NOMO-1 (cell line): ENCODE data around the gene LEMD3.

Source experiments
- DNase-seq, 2 experiments: peaks; one replicate each; lab custom pipeline; 2025; ENCODE audit not compliant: unreplicated experiment in 2 of 2; lab: John Stamatoyannopoulos, UW

Gene LEMD3

GRCh38 chr12:65204886-65205525, 35.6 kb downstream of the LEMD3 start:
- DNase-seq = no peak

GRCh38 chr12:65205886-65206285, 36.5 kb downstream of the LEMD3 start:
- DNase-seq = no peak

DNA sequence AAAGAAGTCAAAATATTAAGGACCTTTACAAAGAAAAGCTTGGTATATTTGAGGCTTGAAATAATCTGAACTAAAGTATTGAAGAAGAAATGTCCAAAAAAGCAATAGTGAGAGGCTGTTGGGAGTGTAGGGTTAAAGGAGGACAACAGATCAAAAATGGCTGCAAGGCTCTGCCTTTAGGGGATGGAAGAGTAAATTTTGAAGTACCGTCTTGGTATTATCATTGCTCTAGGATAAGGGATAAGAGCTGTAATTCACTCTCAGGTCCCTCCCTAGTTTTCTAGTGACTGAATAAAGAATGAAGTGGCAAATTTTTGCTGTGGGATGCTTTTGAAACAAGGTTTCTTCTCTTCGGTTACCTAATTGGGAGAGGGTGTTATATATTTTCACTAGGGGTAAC, 38.7 kb downstream of the LEMD3 start:
- no peak for DNase-seq

DNA sequence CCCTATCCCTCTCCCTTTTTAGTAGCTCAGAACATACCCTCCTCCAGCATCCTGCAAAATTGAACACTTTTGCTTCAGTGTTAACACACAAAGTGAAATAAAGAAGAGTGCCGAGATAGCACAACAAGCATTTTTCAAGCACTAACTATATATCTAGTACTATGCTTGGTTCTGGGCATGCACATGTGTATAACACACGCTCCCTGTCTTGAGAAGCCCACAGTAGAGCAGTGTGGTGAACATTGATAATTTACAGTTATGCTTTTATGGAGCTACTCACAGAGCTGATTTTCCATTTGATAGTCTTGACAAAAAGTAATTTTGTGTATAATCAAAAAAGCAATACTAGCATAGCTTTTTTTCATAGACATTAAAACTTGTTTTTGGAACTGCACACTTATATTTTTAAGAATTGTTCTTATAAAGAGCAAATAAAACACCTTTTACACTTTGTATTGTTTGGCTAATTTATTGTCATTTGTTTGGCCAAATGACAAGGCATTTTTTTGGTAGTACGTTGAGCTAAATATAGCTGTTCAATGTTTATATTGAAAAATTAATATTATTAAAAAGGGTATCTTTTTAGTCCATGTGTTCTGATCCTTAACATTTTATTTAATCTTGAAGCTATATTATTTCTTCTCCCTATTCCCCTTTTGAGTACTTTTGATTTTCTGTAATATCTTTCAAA, 39.7 kb downstream of the LEMD3 start:
- DNase-seq = no peak

GRCh38 chr12:65209655-65210043, 40.3 kb downstream of the LEMD3 start:
- peak in 1 of 2 experiments; percentile 74 for DNase-seq

GRCh38 chr12:65217086-65217485, 47.7 kb downstream of the LEMD3 start:
- DNase-seq = no peak

- DNase-seq = no peak
These were observed 51.4 kb downstream of the LEMD3 start for GRCh38 chr12:65220761-65221160.

GRCh38 chr12:65229441-65229840, 60.1 kb downstream of the LEMD3 start:
- DNase-seq = no peak

- DNase-seq = peak in 1 of 2 experiments; percentile 36
These were observed 63.2 kb downstream of the LEMD3 start for GRCh38 chr12:65232476-65233077.

- DNase-seq = no peak
These were observed 67.8 kb downstream of the LEMD3 start for GRCh38 chr12:65237153-65237552.

DNA sequence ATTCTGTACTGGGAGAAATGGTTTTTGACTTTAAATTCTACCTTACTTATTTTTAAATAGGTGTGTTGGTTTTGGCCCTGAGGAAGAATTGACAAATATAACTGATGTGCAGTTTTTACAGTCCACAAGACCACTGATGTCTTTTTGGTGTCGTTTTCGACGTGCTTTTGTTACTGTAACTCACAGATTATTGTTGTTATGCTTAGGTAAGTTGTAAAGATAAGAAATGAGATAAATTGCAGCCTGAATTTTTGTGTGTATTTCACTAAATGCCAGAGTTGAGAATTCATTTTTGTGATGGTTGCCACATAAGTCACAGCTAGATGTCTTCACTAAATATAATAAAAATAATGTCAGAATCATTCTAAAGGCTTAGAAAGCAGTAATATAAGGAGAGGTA, 69.2 kb downstream of the LEMD3 start:
- no peak for DNase-seq

GRCh38 chr12:65248656-65249633, 79.6 kb downstream of the LEMD3 start:
- no peak for DNase-seq

GRCh38 chr12:65252515-65252914, 83.1 kb downstream of the LEMD3 start:
- DNase-seq = no peak

DNA sequence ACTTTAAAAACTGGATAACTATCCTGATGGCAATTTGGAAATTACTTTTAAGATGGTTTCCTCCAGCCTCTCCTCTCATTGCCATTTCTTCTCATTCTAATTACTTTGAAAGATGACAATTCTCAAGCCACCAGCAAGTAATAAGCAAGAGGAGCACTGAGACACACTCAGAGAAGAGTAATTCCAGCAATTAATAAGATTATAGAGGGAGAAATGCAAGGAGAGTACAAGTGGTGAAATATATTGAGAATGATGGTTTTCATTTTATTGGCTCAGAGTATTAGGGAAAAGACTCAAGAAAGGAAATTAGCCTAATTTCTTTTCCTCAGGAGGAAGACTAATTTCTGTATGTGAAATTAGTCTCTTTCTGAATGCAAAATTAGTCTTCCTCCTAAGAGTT, 88.6 kb downstream of the LEMD3 start:
- no peak for DNase-seq

DNA sequence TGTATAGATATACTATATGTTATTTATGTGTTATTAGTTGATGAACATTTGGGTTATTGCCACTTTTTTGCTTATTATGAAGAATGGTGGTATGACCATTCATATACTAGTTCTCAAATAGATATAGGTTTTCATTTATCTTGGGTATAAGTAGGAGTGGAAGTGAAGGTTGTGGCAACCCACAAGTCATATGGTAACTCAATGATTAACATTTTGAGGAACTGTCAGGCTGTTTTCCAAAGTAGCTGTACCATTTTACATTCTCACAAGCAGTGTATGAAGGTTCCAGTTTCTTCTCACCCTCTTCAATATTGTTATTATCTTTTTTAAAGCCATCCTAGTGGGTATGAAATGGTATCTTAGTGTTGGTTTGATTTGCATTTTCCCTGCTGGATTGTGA, 90.1 kb downstream of the LEMD3 start:
- DNase-seq = no peak

DNA sequence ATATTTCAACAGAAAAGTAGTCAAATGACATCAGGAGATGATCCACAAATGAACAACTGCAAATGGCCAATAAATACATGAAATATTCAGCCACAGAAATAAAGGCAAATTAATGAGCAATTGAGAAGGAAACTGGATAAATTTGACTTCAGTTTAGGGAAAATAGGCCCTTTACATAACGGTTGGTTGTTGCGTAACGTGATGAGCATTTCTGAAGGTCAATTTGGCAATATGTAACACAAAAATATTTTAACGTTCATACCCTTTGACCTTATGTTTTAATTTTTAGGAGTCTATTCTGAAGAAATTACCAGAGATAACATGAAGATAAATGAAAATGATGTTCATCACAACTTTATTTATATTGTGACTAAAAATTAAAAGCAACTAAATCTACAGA, 94.4 kb downstream of the LEMD3 start:
- peak; percentile 6 to 10 for DNase-seq

GRCh38 chr12:65266408-65266807, 97.0 kb downstream of the LEMD3 start:
- no peak for DNase-seq

DNA sequence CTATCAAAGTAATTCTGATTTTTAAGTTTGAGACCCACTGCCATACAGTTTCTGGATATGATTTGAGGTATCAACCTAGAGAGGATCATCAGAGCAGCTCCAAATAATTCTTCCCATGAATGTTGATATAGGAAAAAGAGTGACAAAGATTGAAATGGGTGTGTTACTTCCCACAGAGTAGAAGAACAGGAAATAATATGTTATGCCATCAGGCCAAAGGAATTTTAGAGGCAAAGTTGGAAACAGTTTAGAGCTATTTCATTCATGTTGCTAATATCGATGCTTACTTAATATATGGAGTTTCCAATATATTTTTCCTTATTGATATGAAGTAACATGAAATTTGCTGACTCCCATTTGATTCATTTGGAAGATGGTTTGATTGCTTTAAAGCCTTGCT, 100.2 kb downstream of the LEMD3 start:
- DNase-seq = no peak

- no peak for DNase-seq
These were observed 105.4 kb downstream of the LEMD3 start for GRCh38 chr12:65274602-65275272.

GRCh38 chr12:65275627-65276026, 106.2 kb downstream of the LEMD3 start:
- no peak for DNase-seq
